DOHH2 (cell line): ENCODE measurements around the gene FAM3B.

ENCODE experiments used
- H3F3A ChIP-seq: fragments of 200-600 bp; sonication (generic), shearing (Covaris generic); 2 replicates; pipeline ENCODE4 v1.6.0; 2016; ENCODE audit warnings: antibody characterized with exemption, mild to moderate bottlenecking; ENCODE audit not compliant: control insufficient read depth, insufficient read depth
- H3K27ac ChIP-seq: fragments of 200-600 bp; sonication (generic); 2 replicates; pipeline ENCODE4 v1.5.1; 2014; ENCODE audit warnings: low read depth, mild to moderate bottlenecking, low read length, moderate library complexity
- H3K27me3 ChIP-seq: fragments of 200-600 bp; sonication (generic); 2 replicates; pipeline ENCODE4 v1.6.1; 2014; ENCODE audit warnings: mild to moderate bottlenecking, low read length, mixed read lengths; ENCODE audit not compliant: control insufficient read depth
- H3K36me3 ChIP-seq: fragments of 200-600 bp; sonication (generic); 2 replicates; pipeline ENCODE4 v1.6.1; 2014; ENCODE audit warnings: mild to moderate bottlenecking, low read length, moderate library complexity, mixed read lengths; ENCODE audit not compliant: control insufficient read depth
- H3K4me1 ChIP-seq: fragments of 200-600 bp; sonication (generic); 2 replicates; pipeline ENCODE4 v1.6.1; 2014; ENCODE audit warnings: mild to moderate bottlenecking, low read length, mixed read lengths; ENCODE audit not compliant: control insufficient read depth
- H3K4me2 ChIP-seq: fragments of 200-600 bp; sonication (generic); 2 replicates; pipeline ENCODE4 v1.6.0; 2014; ENCODE audit warnings: mild to moderate bottlenecking, low read length, moderate library complexity
- H3K4me3 ChIP-seq: fragments of 200-600 bp; sonication (generic); 2 replicates; pipeline ENCODE4 v1.5.1; 2014; ENCODE audit warnings: mild to moderate bottlenecking, low read length, mixed read lengths
- H3K79me2 ChIP-seq: fragments of 200-600 bp; sonication (generic); 2 replicates; pipeline ENCODE4 v1.6.1; 2014; ENCODE audit warnings: mild to moderate bottlenecking, low read length, mixed read lengths; ENCODE audit not compliant: control insufficient read depth
- H3K9me2 ChIP-seq: fragments of 200-600 bp; sonication (generic); replicated peaks from 2 replicates; pipeline ENCODE4 v1.6.1; 2014; ENCODE audit warnings: mild to moderate bottlenecking, low read length, mixed read lengths; ENCODE audit not compliant: control insufficient read depth
- H3K9me3 ChIP-seq: fragments of 200-600 bp; sonication (generic); 2 replicates; pipeline ENCODE4 v1.6.1; 2014; ENCODE audit warnings: antibody characterized with exemption, low read length, mixed read lengths; ENCODE audit not compliant: control insufficient read depth, insufficient read depth
- H4K20me1 ChIP-seq: fragments of 200-600 bp; sonication (generic); 2 replicates; pipeline ENCODE4 v1.6.0; 2014; ENCODE audit warnings: low read depth, mild to moderate bottlenecking, antibody characterized with exemption, low read length, moderate library complexity; ENCODE audit not compliant: control insufficient read depth, insufficient read depth
- EZH2phosphoT487 ChIP-seq: fragments of 200-600 bp; sonication (generic); IDR thresholded peaks from 2 replicates; pipeline ENCODE4 v1.6.1; 2017; ENCODE audit warnings: borderline replicate concordance, mild to moderate bottlenecking, antibody characterized with exemption, low read length, moderate library complexity, mixed read lengths
- TF ChIP-seq, protein P1 (sequence below): fragments of 200-600 bp; sonication (generic); IDR thresholded peaks from one replicate; pipeline ENCODE4 v1.5.1; 2014; ENCODE audit warnings: antibody characterized with exemption, mild to moderate bottlenecking, low read depth, low read length; ENCODE audit not compliant: poor library complexity, severe bottlenecking

The FAM3B gene

DNA sequence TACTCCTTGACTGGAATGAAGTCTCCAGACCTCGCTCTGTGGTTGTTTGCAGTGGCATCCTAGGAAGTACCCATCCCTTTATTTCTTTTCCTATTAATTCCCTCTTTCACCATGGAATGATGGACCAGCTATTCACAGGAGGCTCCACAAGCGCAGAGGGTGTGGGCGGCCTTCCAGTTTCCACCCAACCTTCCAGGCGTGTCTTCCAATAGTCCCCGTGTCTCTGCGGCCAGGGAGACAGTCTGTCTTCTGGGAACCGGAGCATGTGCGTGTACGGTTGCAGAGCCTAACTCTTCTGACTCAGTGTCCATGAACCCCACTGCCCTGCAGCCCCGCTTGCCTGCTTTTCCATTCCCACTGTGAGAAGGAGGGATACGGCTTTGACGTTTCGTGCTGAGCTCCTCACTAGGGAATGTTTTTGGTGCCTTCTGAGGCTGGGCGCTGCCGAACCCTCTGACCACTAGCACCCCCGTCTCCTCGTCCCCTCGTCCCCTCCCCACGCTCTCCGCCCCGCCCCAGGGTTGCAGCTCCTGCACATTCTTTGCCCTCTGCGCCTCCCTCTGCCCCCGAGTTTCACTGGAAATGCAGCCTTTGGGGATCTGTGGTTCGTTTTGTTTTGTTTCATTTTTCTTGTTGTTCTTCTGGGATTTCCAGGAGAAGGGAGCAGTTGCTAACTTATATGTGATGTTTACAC, 26.3 kb upstream of the FAM3B start:
- TF ChIP-seq, protein P1, sequence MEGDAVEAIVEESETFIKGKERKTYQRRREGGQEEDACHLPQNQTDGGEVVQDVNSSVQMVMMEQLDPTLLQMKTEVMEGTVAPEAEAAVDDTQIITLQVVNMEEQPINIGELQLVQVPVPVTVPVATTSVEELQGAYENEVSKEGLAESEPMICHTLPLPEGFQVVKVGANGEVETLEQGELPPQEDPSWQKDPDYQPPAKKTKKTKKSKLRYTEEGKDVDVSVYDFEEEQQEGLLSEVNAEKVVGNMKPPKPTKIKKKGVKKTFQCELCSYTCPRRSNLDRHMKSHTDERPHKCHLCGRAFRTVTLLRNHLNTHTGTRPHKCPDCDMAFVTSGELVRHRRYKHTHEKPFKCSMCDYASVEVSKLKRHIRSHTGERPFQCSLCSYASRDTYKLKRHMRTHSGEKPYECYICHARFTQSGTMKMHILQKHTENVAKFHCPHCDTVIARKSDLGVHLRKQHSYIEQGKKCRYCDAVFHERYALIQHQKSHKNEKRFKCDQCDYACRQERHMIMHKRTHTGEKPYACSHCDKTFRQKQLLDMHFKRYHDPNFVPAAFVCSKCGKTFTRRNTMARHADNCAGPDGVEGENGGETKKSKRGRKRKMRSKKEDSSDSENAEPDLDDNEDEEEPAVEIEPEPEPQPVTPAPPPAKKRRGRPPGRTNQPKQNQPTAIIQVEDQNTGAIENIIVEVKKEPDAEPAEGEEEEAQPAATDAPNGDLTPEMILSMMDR, result no peak
- H3F3A ChIP-seq, result no peaks in the 10 kb centered on the region

DNA sequence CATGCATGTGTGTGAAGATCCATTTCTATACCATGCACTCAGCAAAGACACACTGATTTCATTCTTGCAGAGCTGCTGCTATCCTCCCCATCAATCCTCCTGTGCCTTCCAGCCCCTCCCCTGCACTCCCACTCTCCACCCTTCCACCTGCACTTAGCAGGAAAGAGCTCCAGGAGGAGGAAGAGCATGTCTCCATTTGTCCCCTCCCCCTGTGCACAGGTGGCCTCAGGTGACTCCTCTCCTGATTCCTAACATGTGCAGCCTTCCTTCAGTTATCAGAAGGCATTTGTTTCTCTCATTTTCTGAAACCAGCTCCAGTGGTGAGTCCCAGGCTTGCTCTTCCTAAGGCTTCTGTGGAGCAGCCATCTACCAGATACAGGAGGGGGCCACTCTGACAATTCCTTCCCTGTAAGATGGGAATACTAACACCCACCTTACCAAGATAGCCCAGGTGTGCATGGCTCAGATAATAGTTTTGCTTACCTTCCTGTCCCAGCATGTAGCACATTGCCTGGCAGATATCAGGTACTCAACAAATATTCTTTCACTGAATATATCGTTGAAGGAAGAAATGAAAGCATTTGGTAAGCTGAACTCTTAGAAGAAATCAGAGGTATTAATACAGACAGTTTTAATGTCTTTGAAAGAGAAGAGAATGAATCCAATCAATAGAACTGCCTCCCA, 21.9 kb upstream of the FAM3B start:
- H3K79me2 ChIP-seq, result no peaks in the 10 kb centered on the region
- H3K9me2 ChIP-seq, result no peaks in the 10 kb centered on the region
- H3K27me3 ChIP-seq, result 0 out of 2 replicates have a peak, but pooled peaks cover 3% of the 10 kb centered on the region
- no peak overlapping the region for H3K4me3 ChIP-seq
- H3K9me3 ChIP-seq, result no peaks in the 10 kb centered on the region
- no peaks in the 10 kb centered on the region for H3K36me3 ChIP-seq
- no peak for TF ChIP-seq EZH2phosphoT487
- TF ChIP-seq, protein P1, result no peak
- H3K27ac ChIP-seq, result no peak overlapping the region
- no peaks in the 10 kb centered on the region for H3F3A ChIP-seq
- no peaks in the 10 kb centered on the region for H3K4me1 ChIP-seq
- no peak overlapping the region for H3K4me2 ChIP-seq
- H4K20me1 ChIP-seq, result no peaks in the 10 kb centered on the region

More for the DNA sequence above, 26.3 kb upstream of the FAM3B start:
- H3K9me3 ChIP-seq, result no peaks in the 10 kb centered on the region
- no peak overlapping the region for H3K27ac ChIP-seq
- H3K79me2 ChIP-seq, result no peaks in the 10 kb centered on the region
- H4K20me1 ChIP-seq, result no peaks in the 10 kb centered on the region
- H3K4me2 ChIP-seq, result no peak overlapping the region
- H3K9me2 ChIP-seq, result no peaks in the 10 kb centered on the region
- no peaks in the 10 kb centered on the region for H3K36me3 ChIP-seq
- no peaks in the 10 kb centered on the region for H3K4me1 ChIP-seq
- no peak overlapping the region for H3K4me3 ChIP-seq
- H3K27me3 ChIP-seq, result 0 out of 2 replicates have a peak, but pooled peaks cover 3% of the 10 kb centered on the region

DNA sequence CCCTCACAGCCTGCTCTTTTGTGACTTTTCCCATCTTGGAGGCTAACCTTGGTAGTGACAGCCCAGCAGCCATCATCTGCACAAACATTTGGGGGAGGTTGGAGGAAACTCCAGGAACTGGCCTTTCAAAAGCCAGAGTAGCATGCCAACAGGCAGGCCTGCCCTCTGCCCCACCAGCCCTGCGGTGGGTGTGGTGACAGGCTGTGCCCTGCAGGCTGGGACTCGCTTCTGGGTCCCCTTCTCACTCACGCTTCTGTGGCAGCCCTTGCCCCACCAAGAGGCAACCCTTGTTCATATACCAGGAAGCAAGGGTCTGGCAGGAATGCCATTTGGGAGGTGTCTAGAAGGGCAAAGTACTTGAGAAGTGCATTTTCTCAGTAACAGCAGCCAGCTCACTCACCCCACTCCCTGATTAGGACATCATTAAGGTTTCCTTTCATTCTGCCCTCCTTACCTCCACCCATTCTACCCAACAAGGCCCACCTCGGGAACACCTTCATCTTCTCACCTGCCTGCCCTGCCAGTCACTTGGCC, 20.8 kb upstream of the FAM3B start:
- Histone ChIP-seq H3K36me3 (no peaks in the 10 kb centered on the region), H3K9me2 (no peaks in the 10 kb centered on the region)

More for the DNA sequence above, 20.8 kb upstream of the FAM3B start:
- H3K4me1 ChIP-seq, result no peaks in the 10 kb centered on the region
- no peaks in the 10 kb centered on the region for H3K79me2 ChIP-seq
- H3K9me3 ChIP-seq, result no peaks in the 10 kb centered on the region
- TF ChIP-seq, protein P1, result no peak
- no peak for TF ChIP-seq EZH2phosphoT487
- no peak overlapping the region for H3K4me2 ChIP-seq
- H4K20me1 ChIP-seq, result no peaks in the 10 kb centered on the region
- H3K27me3 ChIP-seq, result 0 out of 2 replicates have a peak, but pooled peaks cover 3% of the 10 kb centered on the region
- H3K27ac ChIP-seq, result no peak overlapping the region
- H3K4me3 ChIP-seq, result no peak overlapping the region
- no peaks in the 10 kb centered on the region for H3F3A ChIP-seq
